GM18499 (cell line): Measurements from ENCODE around the gene TMEM59.

ENCODE experiments used
- ATAC-seq: cut with Tn5 transposase; IDR thresholded peaks from one replicate; pipeline ENCODE4 v1.9.1; 2021; ENCODE audit warnings: moderate number of reproducible peaks; ENCODE audit not compliant: insufficient read depth, unreplicated experiment

The TMEM59 gene

DNA sequence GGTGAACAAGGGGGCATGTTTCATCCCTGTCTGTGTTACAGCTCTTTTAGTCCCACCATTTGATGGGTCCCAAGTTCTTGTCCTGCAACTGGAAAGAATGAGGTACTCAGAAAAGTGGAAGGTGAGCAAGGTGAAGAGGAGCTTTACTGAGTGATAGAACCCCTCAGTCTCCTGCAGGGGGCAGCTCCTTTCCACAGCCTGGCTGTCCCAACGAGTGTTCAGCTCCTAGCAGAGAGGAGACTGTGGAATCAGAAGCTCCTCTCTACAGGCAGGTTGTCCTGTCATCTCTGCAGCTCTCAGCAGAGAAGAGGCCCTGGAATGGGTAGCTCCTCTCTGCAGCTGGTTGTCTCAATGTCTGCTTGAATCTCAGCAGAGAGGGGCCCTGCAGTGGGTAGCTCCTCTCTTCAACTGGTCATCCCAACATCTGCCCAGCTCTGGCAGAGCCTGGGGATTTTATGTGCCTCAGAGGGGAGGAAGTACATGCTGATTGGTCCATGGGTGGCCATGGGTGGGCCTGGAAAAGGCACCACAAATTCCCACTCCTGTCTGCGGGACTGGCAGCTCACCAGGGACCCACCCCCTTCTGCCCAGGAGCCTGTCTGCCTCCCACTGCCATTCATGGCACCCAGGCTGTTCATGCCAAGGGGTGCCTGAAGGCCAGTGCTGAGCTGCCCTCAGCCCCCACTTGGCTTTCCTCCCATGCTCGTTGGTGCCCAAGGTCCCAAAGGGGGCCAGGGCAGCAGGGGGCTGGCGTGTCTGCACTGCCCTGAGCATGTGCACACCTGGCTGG is 60.7 kb downstream of the TMEM59 start:
- ATAC-seq, result no peak

DNA sequence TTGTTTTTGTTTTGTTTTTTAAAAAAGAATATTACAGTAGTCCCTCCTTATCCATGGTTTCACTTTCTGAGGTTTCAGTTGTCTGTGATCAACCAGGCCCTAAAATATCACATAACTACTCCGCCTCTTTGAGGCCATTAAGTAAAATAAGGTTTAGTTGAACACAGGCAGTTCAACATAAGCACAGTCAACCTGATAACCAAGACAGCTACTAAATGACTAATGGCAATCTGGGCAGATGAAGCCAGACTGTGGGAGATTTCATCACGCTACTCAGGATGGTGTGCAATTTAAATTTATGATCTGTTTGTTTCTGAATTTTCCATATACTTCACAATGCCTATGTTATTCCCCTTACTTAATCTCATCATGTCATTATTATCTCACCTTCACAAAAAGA is 65.1 kb downstream of the TMEM59 start:
- ATAC-seq, result no peak

DNA sequence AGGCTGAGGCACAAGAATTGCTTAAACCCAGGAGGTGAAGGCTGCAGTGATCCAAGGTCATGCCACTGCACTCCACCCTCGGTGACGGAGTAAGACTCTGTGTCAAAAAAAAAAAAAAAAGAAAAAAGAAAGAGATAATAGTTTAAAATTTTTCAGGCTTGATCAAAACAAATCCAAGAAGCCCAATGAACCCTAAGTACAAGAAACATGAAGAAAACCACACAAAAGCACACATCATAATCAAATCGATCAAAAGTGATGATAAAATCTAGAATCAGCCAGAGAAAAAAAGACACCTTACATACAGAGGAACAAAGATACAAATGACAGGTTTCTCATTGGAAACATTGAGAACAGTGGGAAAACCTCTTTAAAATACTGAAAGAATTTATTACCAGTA is 66.5 kb downstream of the TMEM59 start:
- no peak for ATAC-seq

DNA sequence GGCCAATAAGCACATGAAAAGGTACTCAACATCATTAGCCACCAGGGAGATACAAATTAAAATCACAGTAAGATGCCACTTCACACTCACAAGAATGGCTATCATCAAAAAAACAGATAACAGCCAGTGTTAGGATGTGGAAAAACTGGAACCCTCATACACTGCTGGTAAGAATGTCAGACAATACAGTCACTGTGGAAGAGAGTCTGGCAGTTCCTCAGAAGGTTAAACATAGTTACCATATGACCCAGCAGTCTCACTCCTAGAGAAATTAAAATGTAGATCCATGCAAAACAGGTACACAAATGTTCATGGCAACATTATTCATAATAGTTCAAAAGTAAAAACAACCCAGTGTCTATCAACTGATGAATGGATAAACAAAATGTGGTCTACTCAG is 68.3 kb downstream of the TMEM59 start:
- no peak for ATAC-seq

DNA sequence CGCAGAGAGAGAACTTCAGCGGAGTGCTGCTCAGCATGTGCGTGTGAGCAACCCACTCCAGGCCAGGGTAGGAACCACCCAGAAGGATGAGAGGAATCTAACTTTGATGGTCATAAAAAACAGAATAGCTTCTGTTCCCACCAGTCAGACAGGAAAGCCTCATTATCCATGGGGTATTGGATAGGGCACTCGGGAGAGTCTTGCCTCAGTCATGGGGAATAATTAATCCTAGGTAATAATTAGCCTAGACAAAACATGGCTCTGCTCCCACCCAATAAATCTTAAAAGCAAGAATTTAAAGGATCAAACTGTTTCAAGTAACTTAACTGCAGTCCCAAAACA is 70.3 kb downstream of the TMEM59 start:
- no peak for ATAC-seq

DNA sequence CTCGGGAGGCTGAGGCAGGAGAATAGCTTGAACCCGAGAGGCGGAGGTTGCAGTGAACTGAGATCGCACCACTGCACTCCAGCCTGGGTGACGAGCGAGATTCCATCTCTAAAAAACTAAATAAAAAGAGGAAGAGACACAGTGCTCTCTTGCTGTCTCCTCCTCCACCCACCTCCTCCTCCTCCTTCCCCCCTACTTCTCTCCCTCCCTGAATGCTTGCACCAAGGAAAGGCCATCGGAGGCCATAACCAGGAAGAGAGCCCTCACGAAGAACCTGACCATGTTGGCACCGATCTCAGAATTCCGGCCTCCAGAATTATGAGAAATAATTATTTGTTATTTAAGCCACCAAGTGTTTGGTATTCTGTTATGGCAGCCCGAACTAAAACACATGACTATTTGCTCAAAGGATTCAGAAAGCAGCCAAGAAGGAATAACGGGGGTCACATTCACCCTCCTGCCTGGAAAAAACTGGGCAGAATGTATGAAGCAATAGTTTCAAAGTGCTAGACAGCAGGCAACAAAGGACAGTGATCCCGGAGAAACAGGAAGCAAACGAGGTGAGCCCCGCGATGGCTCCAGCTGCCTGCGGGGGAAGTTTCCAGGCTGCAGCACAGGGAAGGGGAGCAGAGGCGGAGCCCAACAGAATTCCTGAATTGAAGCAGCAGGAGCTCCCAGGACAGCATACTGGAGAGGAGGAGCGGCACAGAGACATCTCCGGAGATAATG is 70.8 kb downstream of the TMEM59 start:
- no peak for ATAC-seq

DNA sequence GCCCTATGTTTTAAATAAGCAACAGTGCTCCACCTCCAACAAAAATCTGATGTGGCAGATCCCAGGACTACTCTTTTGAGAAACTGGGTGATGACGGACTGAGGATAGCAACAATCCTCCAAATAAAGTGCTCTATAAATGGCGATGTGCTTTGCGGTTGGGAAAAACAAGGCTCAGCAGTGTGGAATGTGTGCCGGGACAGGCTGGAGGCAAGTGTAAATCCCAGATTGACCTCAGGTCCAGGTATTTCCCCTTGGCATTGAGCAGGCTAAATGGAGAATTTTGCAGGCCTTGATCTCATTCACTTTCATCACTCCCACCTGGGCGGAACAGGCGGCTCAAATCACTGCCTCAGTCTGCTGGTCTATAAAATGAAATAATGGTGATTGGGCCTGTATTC is 71.8 kb downstream of the TMEM59 start:
- ATAC-seq, result no peak

DNA sequence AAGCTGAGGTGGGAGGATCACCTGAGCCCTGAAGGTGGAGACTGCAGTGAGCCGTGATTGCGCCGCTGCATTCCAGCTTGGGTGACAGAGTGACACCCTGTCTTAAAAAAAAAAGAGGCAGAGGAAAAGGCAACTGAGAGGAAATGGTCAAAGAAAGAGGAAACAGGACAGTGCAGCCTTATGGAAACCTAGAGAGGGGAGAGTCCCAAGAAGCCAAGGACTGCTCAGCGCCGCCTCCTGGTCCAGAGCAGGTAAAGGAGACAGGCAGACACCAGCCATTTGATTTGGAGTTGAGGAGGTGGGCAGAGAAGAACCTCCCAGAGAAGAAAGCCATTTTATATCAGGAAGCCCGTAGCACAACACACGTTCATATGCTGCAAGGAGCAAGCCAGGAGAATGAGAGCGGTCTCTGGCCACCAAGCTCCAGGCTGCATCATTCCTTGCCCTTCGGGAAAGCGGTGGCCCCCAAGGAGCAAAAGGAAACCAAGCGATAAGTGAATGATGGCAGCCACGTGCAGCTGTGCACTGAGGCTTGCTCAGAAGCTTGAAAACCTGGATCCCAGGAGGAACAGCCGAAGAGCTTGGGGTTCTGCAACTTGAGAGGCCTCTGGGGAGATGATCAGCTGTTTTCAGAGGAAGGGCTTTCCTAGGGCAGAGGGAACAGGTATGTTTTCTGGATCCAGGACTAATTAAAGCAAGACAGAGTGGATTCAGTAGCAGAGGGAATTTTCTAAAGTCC is 73.1 kb downstream of the TMEM59 start:
- ATAC-seq, result no peak
